ENCODE measurements around the gene ZNF79.

DNA sequence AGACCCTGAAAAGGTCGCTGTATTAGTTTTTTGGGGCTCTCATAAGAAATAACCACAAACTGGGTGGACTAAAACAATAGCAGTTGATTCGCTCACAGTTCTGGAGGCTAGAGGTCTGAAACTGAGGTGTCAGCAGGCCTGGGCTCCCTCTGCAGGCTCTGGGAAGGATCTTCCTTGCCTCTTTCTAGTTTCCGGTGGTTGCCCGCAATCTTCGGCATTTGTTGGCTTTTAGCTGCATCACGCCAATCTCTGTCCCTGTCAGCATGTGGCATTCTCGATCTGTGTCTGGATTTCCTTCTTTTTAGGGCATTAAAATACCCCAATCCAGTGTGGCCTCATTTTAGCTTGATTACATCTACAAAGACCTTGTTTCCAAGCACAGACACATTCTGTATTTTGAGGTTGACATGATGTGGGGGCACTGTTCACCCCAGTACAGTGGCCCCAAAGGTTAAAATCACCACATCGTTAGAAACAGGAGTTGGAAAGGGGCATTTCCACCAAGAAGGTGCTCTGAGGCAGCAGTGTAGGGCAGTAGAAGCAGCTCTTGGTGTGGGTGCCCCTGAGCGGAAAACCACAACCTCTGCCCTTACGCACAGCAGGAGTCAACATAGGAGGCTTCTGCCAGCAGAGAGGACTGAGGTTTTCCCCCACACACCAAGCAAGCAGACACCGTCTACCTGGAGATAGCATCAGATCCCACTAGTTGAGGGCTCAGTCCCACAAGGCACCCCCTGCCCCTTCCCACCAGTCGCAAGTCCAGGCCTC is 13.5 kb downstream of the ZNF79 start:
- no peak for TF ChIP-seq EZH2 (IDR thresholded peaks at IDR 0.05; ENCODE audit: borderline replicate concordance, low read depth, low read length, poor library complexity, severe bottlenecking)
- TF ChIP-seq CTCF (conservative IDR thresholded peaks at IDR 0.05; ENCODE audit: low read depth, low read length) = no peak
